HFFc6 (cell line): ENCODE data around the gene TBC1D24. TPM values are rescaled to one million over a fixed set of nuclear protein-coding genes. Genes with fewer than 3 reads are reported as not detected.
"Not testable (repeated sequence)": the region's sequence is repeated elsewhere in the genome, so short reads cannot be mapped to it uniquely, and the experiment has no call there.

Experiments
- DNase-seq: peaks from one replicate; pipeline ENCODE4 v3.0.0-alpha.2; 2018
- H3K27ac Mint-ChIP-seq: 2 replicates; pipeline ENCODE4 v1.8.0; 2020; ENCODE audit warnings: mild to moderate bottlenecking, mixed read lengths
- H3K27me3 Mint-ChIP-seq: 2 replicates; pipeline ENCODE4 v1.8.0; 2021; ENCODE audit warnings: mild to moderate bottlenecking, moderate library complexity, mixed read lengths; ENCODE audit not compliant: insufficient read depth
- H3K36me3 Mint-ChIP-seq: 2 replicates; pipeline ENCODE4 v1.8.0; 2021; ENCODE audit warnings: low read depth, mixed read lengths
- H3K4me1 Mint-ChIP-seq: 2 replicates; pipeline ENCODE4 v1.8.0; 2020; ENCODE audit warnings: low read depth, mixed read lengths
- H3K4me3 Mint-ChIP-seq: 2 replicates; pipeline ENCODE4 v1.8.0; 2020; ENCODE audit warnings: mild to moderate bottlenecking, moderate library complexity, mixed read lengths
- H3K9me3 Mint-ChIP-seq: 2 replicates; pipeline ENCODE4 v1.8.0; 2020; ENCODE audit warnings: mild to moderate bottlenecking, mixed read lengths
- CTCF ChIP-seq: fragments of 200-600 bp; sonication (generic); IDR thresholded peaks from 2 replicates; pipeline ENCODE4 v1.5.0; 2021; ENCODE audit warnings: antibody characterized with exemption, mild to moderate bottlenecking
- total RNA-seq, 6 experiments: library from RNA; stranded (reverse); fragmentation: NEBNext Ultra II Directional; extraction: Animal tissue kit (Norgen Biotek cat#: 25700); gene quantifications; 2 replicates in 1 of 6; 3 replicates in 5 of 6; pipeline ENCODE4 v1.2.3, GENCODE V29; 2021

The TBC1D24 gene
- total RNA-seq, 6 experiments from 2014 or later = 15.8 to 30.3 (median 19.0) TPM

- H3K27me3 Mint-ChIP-seq = peaks cover 5% of the 10 kb centered on the region; the same call in 1 of the 2 replicates
- no peaks in the 10 kb centered on the region for H3K9me3 Mint-ChIP-seq
- no peak for DNase-seq
- H3K36me3 Mint-ChIP-seq = no peaks in the 10 kb centered on the region
- peaks cover 22% of the 10 kb centered on the region for H3K4me1 Mint-ChIP-seq
- no peak overlapping the region for H3K4me3 Mint-ChIP-seq
- TF ChIP-seq CTCF = no peak
- H3K27ac Mint-ChIP-seq = no peak overlapping the region
Measured at GRCh38 chr16:2478279-2478678, 3.4 kb downstream of the TBC1D24 start.

GRCh38 chr16:2479996-2480395 lies 5.1 kb downstream of the TBC1D24 start:
- not testable (repeated sequence) for H3K27ac Mint-ChIP-seq, H3K36me3 Mint-ChIP-seq, H3K4me3 Mint-ChIP-seq, DNase-seq, H3K27me3 Mint-ChIP-seq, H3K9me3 Mint-ChIP-seq
- H3K4me1 Mint-ChIP-seq = peaks cover 28% of the 10 kb centered on the region

- Mint-ChIP-seq H3K27me3 (peaks cover 5% of the 10 kb centered on the region; the same call in 1 of the 2 replicates), H3K4me3 (no peak overlapping the region), H3K9me3 (no peaks in the 10 kb centered on the region), H3K27ac (no peak overlapping the region), H3K4me1 (peaks cover 28% of the 10 kb centered on the region), H3K36me3 (no peaks in the 10 kb centered on the region)
- TF ChIP-seq CTCF = no peak
- no peak for DNase-seq
Measured at GRCh38 chr16:2480948-2481347, 6.0 kb downstream of the TBC1D24 start.

- Mint-ChIP-seq H3K9me3 (no peaks in the 10 kb centered on the region), H3K27ac (peak overlapping the region; percentile 97), H3K27me3 (peaks cover 5% of the 10 kb centered on the region; the same call in 1 of the 2 replicates), H3K4me3 (no peak overlapping the region), H3K4me1 (peaks cover 28% of the 10 kb centered on the region), H3K36me3 (no peaks in the 10 kb centered on the region)
- no peak for DNase-seq
- no peak for TF ChIP-seq CTCF
Measured at GRCh38 chr16:2481676-2482075, 6.7 kb downstream of the TBC1D24 start.

- Mint-ChIP-seq H3K36me3 (no peaks in the 10 kb centered on the region), H3K27me3 (peaks cover 9% of the 10 kb centered on the region), H3K27ac (peak overlapping the region; percentile 97), H3K4me3 (peak overlapping the region; percentile 86), H3K9me3 (no peaks in the 10 kb centered on the region), H3K4me1 (peaks cover 33% of the 10 kb centered on the region)
- no peak for TF ChIP-seq CTCF
- no peak for DNase-seq
Measured at GRCh38 chr16:2482249-2482648, 7.3 kb downstream of the TBC1D24 start.

GRCh38 chr16:2482708-2483534 lies 8.0 kb downstream of the TBC1D24 start:
- H3K27me3 Mint-ChIP-seq = peaks cover 11% of the 10 kb centered on the region
- peak overlapping the region; percentile 97 for H3K27ac Mint-ChIP-seq
- H3K9me3 Mint-ChIP-seq = no peaks in the 10 kb centered on the region
- H3K4me3 Mint-ChIP-seq = peak overlapping the region; percentile 86
- H3K4me1 Mint-ChIP-seq = peaks cover 32% of the 10 kb centered on the region
- no peak for TF ChIP-seq CTCF
- H3K36me3 Mint-ChIP-seq = no peaks in the 10 kb centered on the region
- DNase-seq = peak; percentile 83
